CD4-positive, alpha-beta T cell treated with Interleukin-4 for 4 hours (primary cell): ENCODE data around the gene ARL9.

Source experiments
- DNase-seq: peaks from one replicate; pipeline ENCODE4 v3.0.0-alpha.2; 2020

ARL9 gene

GRCh38 chr4:56505269-56506130, at the start of gene ARL9:
Gene ARL9, plus strand, starts transcription at chr4:56505791. Its CDS starts 72 bp downstream, at chr4:56505863.
- DNase-seq: peak; percentile 44

- no peak for DNase-seq
These were observed 45.5 kb upstream of the ARL9 start for GRCh38 chr4:56460085-56460484.

GRCh38 chr4:56462157-56462556, 43.4 kb upstream of the ARL9 start:
- DNase-seq: no peak

GRCh38 chr4:56463711-56464110, 41.9 kb upstream of the ARL9 start:
- no peak for DNase-seq

GRCh38 chr4:56464581-56464980, 41.0 kb upstream of the ARL9 start:
- no peak for DNase-seq

GRCh38 chr4:56465599-56466295, 39.8 kb upstream of the ARL9 start:
- no peak for DNase-seq

- peak; percentile 8 for DNase-seq
These were observed 39.3 kb upstream of the ARL9 start for GRCh38 chr4:56466296-56466761.

GRCh38 chr4:56466910-56467283, 38.7 kb upstream of the ARL9 start:
- no peak for DNase-seq

GRCh38 chr4:56467284-56468096, 38.1 kb upstream of the ARL9 start, which contains the start of gene SRP72:
Gene SRP72, plus strand, starts transcription at chr4:56467617. Its CDS starts 19 bp downstream, at chr4:56467636.
- peak; percentile 89 for DNase-seq

GRCh38 chr4:56468097-56468422, 37.5 kb upstream of the ARL9 start:
- DNase-seq: no peak

GRCh38 chr4:56469489-56470210, 35.9 kb upstream of the ARL9 start:
- DNase-seq: no peak

- no peak for DNase-seq
These were observed 29.7 kb upstream of the ARL9 start for GRCh38 chr4:56475917-56476316.

GRCh38 chr4:56477192-56477702, 28.3 kb upstream of the ARL9 start:
- DNase-seq: no peak

- no peak for DNase-seq
These were observed 24.9 kb upstream of the ARL9 start for GRCh38 chr4:56480691-56481090.

GRCh38 chr4:56496241-56496640, 9.3 kb upstream of the ARL9 start:
- DNase-seq: no peak

GRCh38 chr4:56511098-56511497, 5.5 kb downstream of the ARL9 start:
- no peak for DNase-seq

GRCh38 chr4:56512166-56512565, 6.6 kb downstream of the ARL9 start:
- no peak for DNase-seq

- DNase-seq: no peak
These were observed 7.9 kb downstream of the ARL9 start for GRCh38 chr4:56513517-56513916.

GRCh38 chr4:56530269-56531148, 24.9 kb downstream of the ARL9 start:
- DNase-seq: peak; percentile 73

GRCh38 chr4:56531149-56531770, 25.7 kb downstream of the ARL9 start:
- DNase-seq: no peak

- DNase-seq: no peak
These were observed 26.2 kb downstream of the ARL9 start for GRCh38 chr4:56531823-56532222.
